Measurements from ENCODE around the gene ZNF436. TPM values are rescaled to one million over a fixed set of nuclear protein-coding genes. Genes with fewer than 3 reads are reported as not detected.

Gene ZNF436
- total RNA-seq = 1 to 10 TPM; 5.9 to 6.4 TPM
- polyA plus RNA-seq = 4.9 TPM

DNA sequence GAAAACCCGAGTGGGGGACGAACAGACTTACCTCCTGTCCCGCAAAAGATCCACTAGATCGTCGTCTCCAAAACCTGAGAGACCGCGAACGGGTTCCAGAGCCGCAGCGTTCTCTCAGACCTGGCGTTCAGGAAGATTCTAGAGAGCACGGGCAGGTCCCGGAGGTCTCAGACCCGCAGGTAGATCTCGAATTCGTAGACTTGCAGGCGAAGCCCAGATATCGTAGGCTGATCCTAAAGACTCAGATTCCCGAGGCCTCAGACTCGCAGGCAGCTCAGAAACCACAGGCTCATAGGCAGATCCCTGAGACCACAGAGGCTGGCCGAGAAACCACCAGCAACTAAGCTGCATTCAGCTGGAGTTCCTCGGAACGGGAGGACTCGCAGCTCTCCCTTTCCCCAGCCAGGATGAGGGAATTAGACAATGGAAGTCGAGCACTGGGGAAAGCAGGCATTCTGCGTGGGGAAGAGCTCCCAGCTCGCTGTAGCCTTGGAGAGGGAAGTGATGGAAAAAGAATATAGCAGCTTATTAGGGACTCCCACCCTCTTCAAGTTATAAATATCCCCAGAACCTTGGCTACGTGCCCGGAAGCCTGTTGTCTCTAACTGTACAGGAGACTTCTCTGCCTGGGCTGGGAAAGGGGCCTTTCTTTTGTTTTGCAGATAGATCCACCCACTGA is at the start of gene ZNF436:
TSS of gene ZNF436 (minus strand) at position 502 of the 679 bp plus-strand sequence. CDS start 1,831 bp downstream, outside the sequence.
- POLR2A ChIA-PET = interaction anchor here (0.5 to 3.0 kb wide), 3 partner anchors 15 to 25 kb away, joined by 3 to 53 read pairs (median 5); partner anchors contain the start of gene HNRNPR
- CTCF ChIA-PET = interaction anchor here (1.9 kb wide), 1 partner anchor 25 kb away, joined by 4 read pairs; the partner anchor contains the start of gene HNRNPR
- DNase-seq = peak in 3 of 5 donors; percentile 10 to 54 (median 44)

GRCh38 chr1:23419180-23419579 is 49.5 kb upstream of the ZNF436 start:
- Mint-ChIP-seq H3K4me3 (no peak overlapping the region), H3K36me3 (peaks cover 0 to 11% (median 0%) of the 10 kb centered on the region in 3 donors), H3K27me3 (peaks cover 5 to 10% of the 10 kb centered on the region in 2 donors), H3K9me3 (no peaks in the 10 kb centered on the region), H3K4me1 (peaks cover 19 to 22% (median 20%) of the 10 kb centered on the region in 3 donors), H3K27ac (no peak overlapping the region)
- H3K4me3 ChIP-seq (ENCODE audit: low read length) = no peak overlapping the region
- CTCF ChIA-PET = no interaction called here
- H3K27ac ChIP-seq (ENCODE audit: low read depth, low read length) = no peak overlapping the region
- H3K36me3 ChIP-seq (ENCODE audit: insufficient read depth, low read length) = no peaks in the 10 kb centered on the region
- no peaks in the 10 kb centered on the region for H3K9me3 ChIP-seq (ENCODE audit: low read length)
- POLR2A ChIA-PET = no interaction called here
- H3K27me3 ChIP-seq (ENCODE audit: insufficient read depth, low read length, poor library complexity, severe bottlenecking) = no peaks in the 10 kb centered on the region
- DNase-seq = peak in 1 of 5 donors; percentile 5
- peaks cover 22% of the 10 kb centered on the region for H3K4me1 ChIP-seq (ENCODE audit: insufficient read depth, low read length)

More for the DNA sequence above, at the start of gene ZNF436:
- Mint-ChIP-seq H3K27ac (peak within 1 kb of the TSS; percentile 91 to 99 (median 98)), H3K4me3 (peak within 1 kb of the TSS; percentile 94 to 99 (median 99)), H3K27me3 (peaks cover 0 to 3% of the 10 kb centered on the region in 2 donors), H3K36me3 (peaks cover 6 to 30% (median 13%) of the 10 kb centered on the region in 3 donors), H3K4me1 (peaks cover 32 to 36% (median 36%) of the 10 kb centered on the region in 3 donors), H3K9me3 (peaks cover 0 to 3% (median 0%) of the 10 kb centered on the region in 5 donors)
- H3K36me3 ChIP-seq (ENCODE audit: insufficient read depth, low read length) = no peaks in the 10 kb centered on the region
- no peaks in the 10 kb centered on the region for H3K9me3 ChIP-seq (ENCODE audit: low read length)
- peaks cover 25% of the 10 kb centered on the region for H3K4me1 ChIP-seq (ENCODE audit: insufficient read depth, low read length)
- H3K4me3 ChIP-seq (ENCODE audit: low read length) = peak within 1 kb of the TSS; percentile 100
- H3K27ac ChIP-seq (ENCODE audit: low read depth, low read length) = peak within 1 kb of the TSS; percentile 96
- H3K27me3 ChIP-seq (ENCODE audit: insufficient read depth, low read length, poor library complexity, severe bottlenecking) = no peaks in the 10 kb centered on the region

- Mint-ChIP-seq H3K27me3 (peaks cover 2 to 3% of the 10 kb centered on the region in 2 donors), H3K36me3 (peaks cover 0 to 11% (median 0%) of the 10 kb centered on the region in 3 donors), H3K27ac (no peak overlapping the region), H3K4me3 (no peak overlapping the region), H3K9me3 (no peaks in the 10 kb centered on the region), H3K4me1 (peaks cover 8 to 10% (median 8%) of the 10 kb centered on the region in 3 donors)
- DNase-seq = peak in 1 of 5 donors; percentile 23
- Histone ChIP-seq H3K27me3 (ENCODE audit: insufficient read depth, low read length, poor library complexity, severe bottlenecking) (no peaks in the 10 kb centered on the region), H3K36me3 (ENCODE audit: insufficient read depth, low read length) (no peaks in the 10 kb centered on the region), H3K4me1 (ENCODE audit: insufficient read depth, low read length) (peaks cover 12% of the 10 kb centered on the region), H3K4me3 (ENCODE audit: low read length) (no peak overlapping the region), H3K27ac (ENCODE audit: low read depth, low read length) (no peak overlapping the region), H3K9me3 (ENCODE audit: low read length) (no peaks in the 10 kb centered on the region)
- ChIA-PET CTCF (no interaction called here), POLR2A (no interaction called here)
Measured at GRCh38 chr1:23417570-23417969, 47.9 kb upstream of the ZNF436 start.

- Mint-ChIP-seq H3K36me3 (peaks cover 0 to 11% (median 0%) of the 10 kb centered on the region in 3 donors), H3K27ac (no peak overlapping the region), H3K4me3 (no peak overlapping the region), H3K9me3 (no peaks in the 10 kb centered on the region), H3K27me3 (peaks cover 2 to 3% of the 10 kb centered on the region in 2 donors), H3K4me1 (peaks cover 2 to 4% (median 2%) of the 10 kb centered on the region in 3 donors)
- Histone ChIP-seq H3K27me3 (ENCODE audit: insufficient read depth, low read length, poor library complexity, severe bottlenecking) (no peaks in the 10 kb centered on the region), H3K36me3 (ENCODE audit: insufficient read depth, low read length) (no peaks in the 10 kb centered on the region), H3K4me1 (ENCODE audit: insufficient read depth, low read length) (peaks cover 6% of the 10 kb centered on the region), H3K27ac (ENCODE audit: low read depth, low read length) (no peak overlapping the region), H3K4me3 (ENCODE audit: low read length) (no peak overlapping the region), H3K9me3 (ENCODE audit: low read length) (no peaks in the 10 kb centered on the region)
- ChIA-PET CTCF (no interaction called here), POLR2A (no interaction called here)
- no peak for DNase-seq
Measured at GRCh38 chr1:23416964-23417363, 47.3 kb upstream of the ZNF436 start.

GRCh38 chr1:23408797-23409290 is 39.2 kb upstream of the ZNF436 start:
- ChIA-PET CTCF (no interaction called here), POLR2A (no interaction called here)
- Histone ChIP-seq H3K36me3 (ENCODE audit: insufficient read depth, low read length) (no peaks in the 10 kb centered on the region), H3K27me3 (ENCODE audit: insufficient read depth, low read length, poor library complexity, severe bottlenecking) (no peaks in the 10 kb centered on the region), H3K9me3 (ENCODE audit: low read length) (no peaks in the 10 kb centered on the region), H3K27ac (ENCODE audit: low read depth, low read length) (no peak overlapping the region), H3K4me3 (ENCODE audit: low read length) (no peak overlapping the region), H3K4me1 (ENCODE audit: insufficient read depth, low read length) (peaks cover 5% of the 10 kb centered on the region)
- Mint-ChIP-seq H3K9me3 (no peaks in the 10 kb centered on the region), H3K36me3 (no peaks in the 10 kb centered on the region), H3K4me3 (no peak overlapping the region), H3K27ac (no peak overlapping the region), H3K4me1 (peaks cover 6% of the 10 kb centered on the region in 3 donors), H3K27me3 (no peaks in the 10 kb centered on the region)
- DNase-seq = peak in 1 of 5 donors; percentile 24

GRCh38 chr1:23407016-23407630 is 37.5 kb upstream of the ZNF436 start:
- CTCF ChIA-PET = no interaction called here

GRCh38 chr1:23405946-23406345 is 36.3 kb upstream of the ZNF436 start:
- POLR2A ChIA-PET = no interaction called here
- no peak overlapping the region for H3K27ac Mint-ChIP-seq
- DNase-seq = no peak
- peaks cover 5% of the 10 kb centered on the region for H3K4me1 ChIP-seq (ENCODE audit: insufficient read depth, low read length)
- no peak overlapping the region for H3K4me3 ChIP-seq (ENCODE audit: low read length)
- H3K36me3 ChIP-seq (ENCODE audit: insufficient read depth, low read length) = no peaks in the 10 kb centered on the region
- no peak overlapping the region for H3K27ac ChIP-seq (ENCODE audit: low read depth, low read length)
- peaks cover 7 to 12% (median 12%) of the 10 kb centered on the region in 3 donors for H3K4me1 Mint-ChIP-seq
- H3K9me3 Mint-ChIP-seq = no peaks in the 10 kb centered on the region
- no peaks in the 10 kb centered on the region for H3K27me3 Mint-ChIP-seq
- CTCF ChIA-PET = no interaction called here
- H3K9me3 ChIP-seq (ENCODE audit: low read length) = no peaks in the 10 kb centered on the region
- no peaks in the 10 kb centered on the region for H3K27me3 ChIP-seq (ENCODE audit: insufficient read depth, low read length, poor library complexity, severe bottlenecking)
- H3K36me3 Mint-ChIP-seq = peaks cover 0 to 2% (median 1%) of the 10 kb centered on the region in 3 donors
- H3K4me3 Mint-ChIP-seq = no peak overlapping the region

More at GRCh38 chr1:23407016-23407630, 37.5 kb upstream of the ZNF436 start:
- POLR2A ChIA-PET = no interaction called here
- Mint-ChIP-seq H3K27me3 (no peaks in the 10 kb centered on the region), H3K36me3 (peaks cover 0 to 2% (median 1%) of the 10 kb centered on the region in 3 donors), H3K4me3 (no peak overlapping the region), H3K27ac (no peak overlapping the region), H3K4me1 (peaks cover 7 to 12% (median 12%) of the 10 kb centered on the region in 3 donors), H3K9me3 (no peaks in the 10 kb centered on the region)
- Histone ChIP-seq H3K4me1 (ENCODE audit: insufficient read depth, low read length) (peaks cover 5% of the 10 kb centered on the region), H3K36me3 (ENCODE audit: insufficient read depth, low read length) (no peaks in the 10 kb centered on the region), H3K9me3 (ENCODE audit: low read length) (no peaks in the 10 kb centered on the region), H3K27ac (ENCODE audit: low read depth, low read length) (no peak overlapping the region), H3K4me3 (ENCODE audit: low read length) (no peak overlapping the region), H3K27me3 (ENCODE audit: insufficient read depth, low read length, poor library complexity, severe bottlenecking) (no peaks in the 10 kb centered on the region)
- DNase-seq = peak in 1 of 5 donors; percentile 11
